Skin of body (tissue), 3 donors: ENCODE measurements around the gene ALG9. TPM values are rescaled to one million over a fixed set of nuclear protein-coding genes. Genes with fewer than 3 reads are reported as not detected.
A peak's percentile ranks its signal among the peaks of the same experiment; 100 is the strongest.

Experiments used
- DNase-seq: peaks from one replicate; lab custom pipeline; 2025; lab: John Stamatoyannopoulos, UW
- small RNA-seq: library from RNA; depleted of rRNA; stranded (forward); fragments of <200 nt; gene quantifications from one replicate; pipeline ENCODE3, GENCODE V24; 2014; ENCODE audit warnings: low replicate concordance
- total RNA-seq: library from RNA; depleted of rRNA; stranded (reverse); fragments of >200 nt; gene quantifications from one replicate; pipeline ENCODE4 v1.2.3, GENCODE V29; 2014

ALG9 gene
- total RNA-seq, 1 donor from 2014 or later = 34.8 TPM

GRCh38 chr11:111736621-111737443, 134.5 kb downstream of the ALG9 start:
- peak; percentile 41 for DNase-seq

Small RNAs within 50 kb of the gene (small RNA-seq; reads per million reads assigned to genes)
- gene GNG5P3 (not detected), gene RPL37AP8 (not detected)

Other genes with a start within 250 kb of the ALG9 start
- gene PPP2R1B, start 105.2 kb downstream of the ALG9 start, total RNA-seq = 56.6 TPM
- gene FDXACB1, start 7.6 kb upstream of the ALG9 start, total RNA-seq = 3.2 TPM
- 10.4 TPM for gene CFAP68, start 8.0 kb upstream of the ALG9 start, total RNA-seq
- gene CRYAB, start 40.2 kb upstream of the ALG9 start, total RNA-seq = 43.2 TPM
- gene HSPB2, start 41.2 kb upstream of the ALG9 start, total RNA-seq = 3.2 TPM
- gene C11orf52, start 47.3 kb upstream of the ALG9 start, total RNA-seq = 1.4 TPM
- 21.0 TPM for gene DIXDC1, start 65.8 kb upstream of the ALG9 start, total RNA-seq
- gene DLAT, start 153.8 kb upstream of the ALG9 start, total RNA-seq = 28.2 TPM
- 1.4 TPM for gene PIH1D2, start 202.4 kb upstream of the ALG9 start, total RNA-seq
- gene NKAPD1, start 202.7 kb upstream of the ALG9 start, total RNA-seq = 20.3 TPM
- 55.1 TPM for gene TIMM8B, start 215.2 kb upstream of the ALG9 start, total RNA-seq
- gene SDHD, start 215.3 kb upstream of the ALG9 start, total RNA-seq = 124 TPM